A549 treated with dexamethasone at 1 μM for 4 hours (cell line): ENCODE results near the gene POLA1. TPM values are rescaled to one million over a fixed set of nuclear protein-coding genes. Genes with fewer than 3 reads are reported as not detected.

ENCODE experiments used
- total RNA-seq: library from RNA; stranded (reverse); fragments of 200-300 nt; extraction: Qiagen RNA extraction; gene quantifications from 5 replicates; pipeline ENCODE4 v1.2.3, GENCODE V29; 2022

POLA1 gene, protein sequence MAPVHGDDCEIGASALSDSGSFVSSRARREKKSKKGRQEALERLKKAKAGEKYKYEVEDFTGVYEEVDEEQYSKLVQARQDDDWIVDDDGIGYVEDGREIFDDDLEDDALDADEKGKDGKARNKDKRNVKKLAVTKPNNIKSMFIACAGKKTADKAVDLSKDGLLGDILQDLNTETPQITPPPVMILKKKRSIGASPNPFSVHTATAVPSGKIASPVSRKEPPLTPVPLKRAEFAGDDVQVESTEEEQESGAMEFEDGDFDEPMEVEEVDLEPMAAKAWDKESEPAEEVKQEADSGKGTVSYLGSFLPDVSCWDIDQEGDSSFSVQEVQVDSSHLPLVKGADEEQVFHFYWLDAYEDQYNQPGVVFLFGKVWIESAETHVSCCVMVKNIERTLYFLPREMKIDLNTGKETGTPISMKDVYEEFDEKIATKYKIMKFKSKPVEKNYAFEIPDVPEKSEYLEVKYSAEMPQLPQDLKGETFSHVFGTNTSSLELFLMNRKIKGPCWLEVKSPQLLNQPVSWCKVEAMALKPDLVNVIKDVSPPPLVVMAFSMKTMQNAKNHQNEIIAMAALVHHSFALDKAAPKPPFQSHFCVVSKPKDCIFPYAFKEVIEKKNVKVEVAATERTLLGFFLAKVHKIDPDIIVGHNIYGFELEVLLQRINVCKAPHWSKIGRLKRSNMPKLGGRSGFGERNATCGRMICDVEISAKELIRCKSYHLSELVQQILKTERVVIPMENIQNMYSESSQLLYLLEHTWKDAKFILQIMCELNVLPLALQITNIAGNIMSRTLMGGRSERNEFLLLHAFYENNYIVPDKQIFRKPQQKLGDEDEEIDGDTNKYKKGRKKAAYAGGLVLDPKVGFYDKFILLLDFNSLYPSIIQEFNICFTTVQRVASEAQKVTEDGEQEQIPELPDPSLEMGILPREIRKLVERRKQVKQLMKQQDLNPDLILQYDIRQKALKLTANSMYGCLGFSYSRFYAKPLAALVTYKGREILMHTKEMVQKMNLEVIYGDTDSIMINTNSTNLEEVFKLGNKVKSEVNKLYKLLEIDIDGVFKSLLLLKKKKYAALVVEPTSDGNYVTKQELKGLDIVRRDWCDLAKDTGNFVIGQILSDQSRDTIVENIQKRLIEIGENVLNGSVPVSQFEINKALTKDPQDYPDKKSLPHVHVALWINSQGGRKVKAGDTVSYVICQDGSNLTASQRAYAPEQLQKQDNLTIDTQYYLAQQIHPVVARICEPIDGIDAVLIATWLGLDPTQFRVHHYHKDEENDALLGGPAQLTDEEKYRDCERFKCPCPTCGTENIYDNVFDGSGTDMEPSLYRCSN (N-terminal part only)
- 10.2 to 12.9 TPM (median 12.1 TPM) in 5 replicates for total RNA-seq

DNA sequence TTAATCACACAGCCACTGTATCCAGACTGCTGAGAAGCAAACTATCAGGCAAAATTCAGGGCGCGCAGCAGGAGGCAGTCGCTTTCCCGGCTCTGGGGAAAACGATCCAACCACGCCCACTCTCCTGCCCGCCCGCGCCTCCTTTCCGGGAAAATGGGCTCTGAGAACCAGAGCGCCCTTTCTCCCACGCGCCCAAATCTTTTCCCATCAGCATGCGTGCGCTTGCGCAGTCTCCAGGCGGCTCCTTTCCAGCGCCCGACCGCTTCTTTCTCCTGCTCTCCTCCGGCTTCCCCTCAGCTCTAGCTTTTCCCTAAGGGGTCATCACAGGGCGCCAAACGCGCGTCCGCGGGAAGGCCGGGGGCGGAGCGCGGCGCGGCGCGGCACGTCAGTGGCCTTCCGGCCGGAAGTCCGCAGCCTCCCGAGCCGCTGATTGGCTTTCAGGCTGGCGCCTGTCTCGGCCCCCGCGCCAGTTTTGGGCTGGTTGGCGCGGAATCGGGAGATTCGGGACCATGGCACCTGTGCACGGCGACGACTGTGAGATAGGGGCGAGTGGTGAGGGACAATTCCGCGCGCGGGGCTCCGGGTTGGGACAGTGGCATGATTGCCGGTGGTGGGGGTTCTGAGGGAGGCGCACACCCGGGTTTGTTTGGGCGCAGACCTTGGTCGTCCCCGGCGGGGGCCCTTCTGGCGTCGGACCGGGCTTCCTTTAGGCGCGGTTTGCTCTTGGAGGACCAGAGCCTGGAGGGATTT is at the start of gene POLA1:
TSS of gene POLA1 (plus strand) at position 466 of the 750 bp plus-strand sequence. CDS start at position 510, 44 bp downstream.

DNA sequence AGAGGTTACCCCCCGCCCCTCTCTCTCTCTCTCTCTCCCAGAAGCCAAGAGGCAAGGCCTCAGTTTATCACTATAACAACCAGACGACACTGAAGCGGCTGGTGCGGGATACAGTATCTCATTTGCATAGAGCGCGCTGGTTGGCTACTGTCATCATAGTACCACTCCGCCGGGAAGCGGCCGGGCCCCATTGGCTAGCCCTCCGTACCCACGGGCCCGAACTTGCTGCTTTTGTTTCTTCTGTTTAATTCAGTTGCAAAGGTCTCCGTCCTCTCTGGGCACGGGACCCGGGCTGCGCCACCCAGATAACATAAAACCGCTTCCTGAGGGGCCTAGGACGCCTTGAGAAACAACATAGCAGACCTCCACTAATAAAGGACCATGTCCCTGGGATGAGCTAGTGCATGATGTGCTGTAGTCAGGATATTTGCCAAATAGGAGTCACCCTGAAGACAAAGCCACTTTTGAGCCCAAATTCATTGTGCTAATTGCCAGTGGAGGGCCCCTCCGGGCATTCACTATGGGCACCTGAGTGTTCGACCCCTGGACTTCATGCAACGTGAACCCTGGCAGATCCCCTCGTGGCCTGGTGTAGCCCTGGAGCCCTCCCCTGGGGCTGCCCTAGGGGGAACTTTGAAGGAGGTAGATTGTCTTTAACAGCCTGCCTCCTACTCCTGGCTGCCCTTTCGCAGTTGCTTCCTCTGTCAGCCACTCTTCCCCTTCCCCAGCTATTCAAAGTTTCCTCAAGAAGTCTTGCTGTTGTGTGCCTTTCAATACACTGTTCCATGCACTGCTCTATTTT is 46.3 kb upstream of the POLA1 start, which contains the start of gene PCYT1B:
TSS of gene PCYT1B (minus strand) at position 91 of the 802 bp plus-strand sequence. CDS start 242 bp downstream, outside the sequence.

DNA sequence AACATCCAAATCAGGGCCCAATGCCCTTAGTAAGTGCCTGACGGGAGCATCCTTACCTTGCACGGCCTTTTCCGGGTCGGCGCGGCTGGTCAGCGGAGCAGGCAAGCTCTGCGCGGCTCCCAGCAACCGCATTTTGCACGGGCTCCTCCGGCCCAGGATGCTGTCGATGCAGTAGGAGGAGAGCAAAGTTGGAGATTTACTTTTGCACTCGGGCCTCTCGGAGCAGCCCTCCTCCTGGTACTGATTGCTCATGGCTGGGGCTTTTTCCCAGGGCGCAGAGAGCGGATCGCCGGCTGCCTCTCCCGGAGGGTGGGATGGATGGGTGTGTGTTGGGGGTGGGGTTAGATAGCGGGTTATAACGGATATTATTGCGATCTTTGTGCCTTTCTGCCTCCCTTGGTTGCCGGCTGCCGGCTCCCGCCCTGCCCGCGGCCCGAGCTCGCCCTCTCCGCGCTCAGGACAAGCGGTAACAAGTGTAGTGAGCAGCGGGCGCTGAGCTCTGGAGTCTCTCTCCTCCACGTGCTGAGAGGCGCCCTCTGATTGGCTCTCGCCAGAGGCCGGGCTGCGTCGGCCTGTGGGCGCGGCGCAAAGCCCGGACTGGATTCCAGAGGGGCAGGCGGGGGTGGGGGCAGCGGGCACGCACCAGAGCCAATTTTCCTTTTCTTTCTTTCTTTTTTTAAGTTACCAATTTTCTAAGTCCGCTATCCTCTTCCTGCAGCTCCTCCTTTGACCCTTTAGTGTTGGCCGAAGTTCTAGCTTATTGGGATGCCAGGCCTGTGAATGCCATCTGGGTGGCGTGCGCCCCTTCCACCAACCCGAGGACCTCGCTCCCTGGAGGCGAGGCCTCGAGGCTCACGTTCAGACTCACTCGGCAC is 322.0 kb downstream of the POLA1 start, which contains the start of gene ARX:
TSS of gene ARX (minus strand) at position 480 of the 875 bp plus-strand sequence. CDS start at position 252, 228 bp downstream.

Other genes starting within 250 kb of the POLA1 start
- gene PDK3, start 228.6 kb upstream of the POLA1 start, total RNA-seq = 4.3 to 4.9 TPM (median 4.8 TPM) in 5 replicates
- gene PCYT1B, start 46.6 kb upstream of the POLA1 start, total RNA-seq = 0.02 to 0.08 TPM (median 0.05 TPM) in 5 replicates